HG02970 (cell line): ENCODE measurements around the gene OGDH.

ENCODE experiments used
- ATAC-seq: cut with Tn5 transposase; IDR thresholded peaks from one replicate; pipeline ENCODE4 v1.9.1; 2021; ENCODE audit warnings: mild to moderate bottlenecking, moderate library complexity, moderate number of reproducible peaks; ENCODE audit not compliant: unreplicated experiment, low FRiP score

OGDH gene

DNA sequence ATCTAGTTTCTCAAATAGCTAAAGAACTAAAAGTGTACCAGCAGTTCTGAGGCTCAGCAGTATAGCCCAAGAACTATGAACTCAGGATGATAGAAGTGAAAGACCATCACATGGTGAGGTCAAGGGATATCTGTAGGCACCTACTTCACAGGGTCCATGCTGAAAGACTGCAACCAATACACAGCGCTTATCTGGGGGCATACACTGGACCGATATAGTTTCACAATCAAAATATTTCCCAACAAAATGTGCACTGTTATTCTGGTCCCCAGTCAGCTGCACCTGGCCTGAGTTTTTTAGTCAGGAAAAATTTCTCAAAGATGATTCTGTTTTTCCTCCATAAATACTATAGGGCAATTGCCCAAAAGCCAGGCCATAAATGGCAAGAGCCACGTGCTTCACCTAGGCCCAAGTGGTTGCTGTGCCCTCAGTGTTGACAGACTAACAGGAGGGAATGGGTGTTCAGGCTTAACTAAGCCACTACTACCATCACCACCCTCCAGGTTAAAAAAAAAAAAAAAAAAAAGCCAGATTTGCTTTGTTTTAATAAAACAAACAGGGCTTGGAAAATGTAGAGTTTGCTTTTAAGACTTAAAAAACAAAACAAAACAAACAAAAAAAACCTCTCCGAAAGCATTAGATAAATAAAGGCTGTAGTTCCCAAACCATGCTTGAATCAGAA lies 58.5 kb downstream of the OGDH start:
- ATAC-seq, result no peak

- no peak for ATAC-seq
These were observed 59.2 kb downstream of the OGDH start for GRCh38 chr7:44665531-44666213.

DNA sequence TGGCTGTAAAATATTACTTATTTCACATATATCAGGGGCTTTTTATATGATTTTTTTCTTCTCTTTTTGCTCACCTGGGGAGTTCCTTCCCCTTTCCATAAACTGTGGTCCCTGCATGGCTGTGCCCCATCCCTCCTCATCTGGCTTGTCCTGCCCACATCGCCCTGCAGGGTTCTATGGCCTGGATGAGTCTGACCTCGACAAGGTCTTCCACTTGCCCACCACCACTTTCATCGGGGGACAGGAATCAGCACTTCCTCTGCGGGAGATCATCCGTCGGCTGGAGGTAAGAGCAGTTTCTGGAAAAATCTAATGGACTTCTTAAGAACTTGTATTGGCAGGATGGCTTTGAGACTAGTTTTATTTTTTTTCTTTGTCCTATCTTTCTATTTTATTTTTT lies 60.1 kb downstream of the OGDH start:
- ATAC-seq, result no peak

DNA sequence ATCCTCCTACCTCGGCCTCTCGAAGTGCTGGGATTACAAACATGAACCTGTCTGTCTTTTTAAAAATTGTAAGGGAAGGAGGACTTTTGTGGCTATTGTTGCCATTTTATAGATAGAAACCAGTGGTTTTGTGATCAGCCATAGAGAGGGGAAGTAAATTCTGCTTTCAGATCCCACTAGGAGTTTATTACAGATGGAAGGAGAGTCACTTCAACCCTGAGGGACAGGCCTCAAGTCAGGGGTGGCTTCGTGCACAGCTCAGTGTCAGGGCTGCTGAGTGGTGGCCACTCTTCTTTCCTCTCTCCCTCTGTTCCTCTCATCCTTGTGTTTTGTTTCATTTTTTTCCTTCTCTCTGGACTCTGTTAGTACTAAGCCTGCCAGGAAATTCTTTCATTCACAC lies 60.8 kb downstream of the OGDH start:
- ATAC-seq, result no peak

DNA sequence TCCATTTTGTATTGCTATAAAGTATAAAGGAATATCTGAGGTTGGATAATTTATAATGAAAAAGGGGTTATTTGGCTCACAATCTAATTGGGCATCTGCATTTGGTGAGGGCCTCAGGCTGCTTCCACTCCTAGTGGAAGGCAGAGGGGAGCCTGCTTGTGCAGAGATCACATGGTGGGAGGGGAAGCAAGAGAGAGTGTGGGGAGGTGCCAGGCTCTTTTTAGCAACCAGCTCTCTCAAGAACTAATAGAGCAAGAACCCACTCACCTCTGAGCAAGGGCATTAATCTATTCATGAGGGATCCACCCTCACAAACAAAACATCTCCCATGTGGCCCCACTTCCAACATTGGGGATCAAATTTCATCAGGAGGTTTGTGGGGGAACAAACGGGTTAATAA lies 64.6 kb downstream of the OGDH start:
- ATAC-seq, result no peak

GRCh38 chr7:44673324-44673723 lies 66.9 kb downstream of the OGDH start:
- ATAC-seq, result no peak

GRCh38 chr7:44673771-44674170 lies 67.3 kb downstream of the OGDH start:
- ATAC-seq, result no peak

- no peak for ATAC-seq
These were observed 68.0 kb downstream of the OGDH start for GRCh38 chr7:44674381-44674780.

- no peak for ATAC-seq
These were observed 70.3 kb downstream of the OGDH start for GRCh38 chr7:44676776-44677175.

DNA sequence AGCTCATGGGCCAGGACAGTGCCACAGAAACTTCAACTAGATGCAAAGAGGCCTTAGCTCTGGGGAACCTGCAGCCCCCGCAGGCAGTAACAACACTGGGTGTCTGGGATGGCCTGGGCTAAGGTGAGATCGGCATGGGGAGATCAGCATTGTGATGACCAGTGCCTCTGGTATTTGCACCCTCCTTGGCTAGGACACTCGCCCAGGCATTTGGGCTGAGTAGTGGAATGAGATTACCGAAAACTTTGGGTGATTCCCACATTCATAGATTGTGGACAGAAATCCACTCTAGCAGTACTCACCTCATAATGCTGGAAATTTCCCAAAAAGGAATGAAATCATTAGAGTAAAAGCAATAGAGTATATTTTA lies 71.7 kb downstream of the OGDH start:
- ATAC-seq, result no peak

- no peak for ATAC-seq
These were observed 72.2 kb downstream of the OGDH start for GRCh38 chr7:44678471-44679179.

DNA sequence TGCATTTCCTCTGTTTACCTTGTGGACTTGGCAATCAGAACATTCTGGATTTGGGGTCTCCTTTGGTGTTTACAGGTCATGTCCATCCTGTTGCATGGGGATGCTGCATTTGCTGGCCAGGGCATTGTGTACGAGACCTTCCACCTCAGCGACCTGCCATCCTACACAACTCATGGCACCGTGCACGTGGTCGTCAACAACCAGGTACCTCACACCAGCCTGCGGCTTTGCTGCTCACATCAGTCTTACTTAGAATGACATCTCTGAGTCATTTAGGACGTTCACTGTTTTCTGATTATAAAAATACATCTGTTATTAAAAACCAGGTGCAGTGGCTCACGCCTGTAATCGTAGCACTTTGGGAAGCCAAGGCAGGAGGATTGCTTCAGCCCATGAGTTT lies 75.2 kb downstream of the OGDH start:
- no peak for ATAC-seq

GRCh38 chr7:44685723-44686122 lies 79.3 kb downstream of the OGDH start:
- ATAC-seq, result no peak

- ATAC-seq, result no peak
These were observed 83.0 kb downstream of the OGDH start for GRCh38 chr7:44689427-44689826.

- ATAC-seq, result no peak
These were observed 87.3 kb downstream of the OGDH start for GRCh38 chr7:44693641-44694313.

- ATAC-seq, result no peak
These were observed 87.9 kb downstream of the OGDH start for GRCh38 chr7:44694326-44694725.

DNA sequence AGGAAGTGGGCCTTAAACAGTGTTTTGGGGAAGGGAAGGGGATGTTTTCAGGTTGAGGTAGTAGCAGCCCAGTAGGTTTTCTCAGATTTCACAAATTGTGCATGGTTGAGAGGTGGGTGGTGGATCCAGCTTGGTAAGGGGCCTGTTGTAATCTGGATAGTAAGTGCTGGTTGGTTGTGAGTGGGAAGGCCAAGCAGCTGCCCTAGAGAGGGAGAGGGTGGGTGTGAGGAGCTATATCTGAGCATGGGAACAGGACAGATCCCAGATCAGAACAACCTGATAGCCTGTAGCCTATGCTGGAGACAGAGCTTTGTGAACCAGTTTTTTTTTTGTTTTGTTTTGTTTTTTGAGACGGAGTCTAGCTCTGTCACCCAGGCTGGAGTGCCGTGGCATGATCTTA lies 88.3 kb downstream of the OGDH start:
- no peak for ATAC-seq

DNA sequence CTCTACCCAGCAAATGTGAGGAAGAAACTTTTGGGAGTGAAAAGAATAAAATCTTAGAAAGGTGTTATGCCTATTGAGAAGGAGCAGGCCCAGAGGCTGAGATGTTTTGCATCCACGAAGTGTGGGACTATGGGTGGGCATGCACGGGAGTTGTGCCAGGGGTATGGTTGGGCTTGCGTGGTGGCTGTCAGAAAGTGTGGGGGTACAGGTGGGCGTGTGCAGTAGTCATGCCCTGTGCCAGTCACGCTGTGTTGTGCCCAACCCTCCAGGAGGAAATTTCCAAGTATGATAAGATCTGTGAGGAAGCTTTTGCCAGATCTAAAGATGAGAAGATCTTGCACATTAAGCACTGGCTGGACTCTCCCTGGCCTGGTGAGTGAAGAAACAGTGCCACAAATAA lies 89.3 kb downstream of the OGDH start:
- ATAC-seq, result no peak

DNA sequence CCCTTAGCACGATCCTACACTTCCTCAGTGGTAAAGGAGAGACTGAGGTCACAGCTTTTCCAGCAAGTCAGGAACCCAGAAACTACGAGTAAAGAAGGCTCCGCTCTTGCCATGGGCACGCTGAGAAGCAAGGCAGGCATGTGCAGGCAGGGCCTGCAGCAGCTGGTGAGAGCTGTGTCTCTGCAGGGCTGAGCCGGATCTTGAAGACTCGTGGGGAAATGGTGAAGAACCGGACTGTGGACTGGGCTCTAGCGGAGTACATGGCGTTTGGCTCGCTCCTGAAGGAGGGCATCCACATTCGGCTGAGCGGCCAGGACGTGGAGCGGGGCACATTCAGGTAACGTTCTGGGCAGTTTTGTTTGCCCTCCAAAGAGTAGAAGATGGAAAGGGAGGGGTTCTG lies 90.3 kb downstream of the OGDH start:
- ATAC-seq, result no peak

GRCh38 chr7:44697136-44698045 lies 91.0 kb downstream of the OGDH start:
- ATAC-seq, result no peak
